NB4 (cell line): ENCODE measurements around the gene FHIT.

ENCODE experiments used
- DNase-seq: peaks from one replicate; pipeline ENCODE4 v3.0.0; 2010; ENCODE audit warnings: low read depth
- H3K4me3 ChIP-seq: one replicate; pipeline ENCODE4 v1.5.1; 2011; ENCODE audit warnings: mild to moderate bottlenecking, low read depth, low read length, moderate library complexity
- MYC ChIP-seq: IDR thresholded peaks from 2 replicates; pipeline ENCODE4 v1.6.1; 2011; ENCODE audit warnings: low read depth, low read length
- POLR2A ChIP-seq: IDR thresholded peaks from 2 replicates; pipeline ENCODE4 v1.6.1; 2011; ENCODE audit warnings: mild to moderate bottlenecking; ENCODE audit not compliant: insufficient read length; ENCODE audit errors: extremely low read depth
- TF ChIP-seq, protein P1 (sequence below): IDR thresholded peaks from one replicate; pipeline ENCODE4 v1.5.1; 2012; ENCODE audit warnings: low read depth, low read length
- TF ChIP-seq, protein P2 (sequence below): IDR thresholded peaks from 2 replicates; pipeline ENCODE4 v1.6.1; 2011; ENCODE audit warnings: low read depth, low read length

FHIT gene

DNA sequence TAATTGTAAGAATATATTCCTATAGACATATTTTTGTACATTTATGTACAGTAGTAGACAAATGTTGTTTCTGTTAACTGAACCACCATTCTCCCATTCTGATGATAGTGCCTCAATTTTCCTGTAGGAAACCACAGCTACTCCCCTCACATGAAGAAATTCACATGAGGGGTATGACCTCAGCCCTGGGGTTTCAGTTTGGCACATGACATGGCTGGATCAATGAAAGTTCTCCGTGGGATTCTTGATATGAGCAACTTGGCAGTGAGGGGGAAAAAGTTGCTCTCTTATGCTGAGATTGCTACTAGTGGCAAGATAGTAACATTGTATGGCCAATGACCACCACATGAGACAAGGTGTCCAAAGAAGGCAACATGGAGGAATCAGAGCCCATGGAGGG, 1111.1 kb downstream of the FHIT start:
- no peak overlapping the region for H3K4me3 ChIP-seq
- DNase-seq: no peak
- no peak for TF ChIP-seq MYC
- TF ChIP-seq, protein P1, sequence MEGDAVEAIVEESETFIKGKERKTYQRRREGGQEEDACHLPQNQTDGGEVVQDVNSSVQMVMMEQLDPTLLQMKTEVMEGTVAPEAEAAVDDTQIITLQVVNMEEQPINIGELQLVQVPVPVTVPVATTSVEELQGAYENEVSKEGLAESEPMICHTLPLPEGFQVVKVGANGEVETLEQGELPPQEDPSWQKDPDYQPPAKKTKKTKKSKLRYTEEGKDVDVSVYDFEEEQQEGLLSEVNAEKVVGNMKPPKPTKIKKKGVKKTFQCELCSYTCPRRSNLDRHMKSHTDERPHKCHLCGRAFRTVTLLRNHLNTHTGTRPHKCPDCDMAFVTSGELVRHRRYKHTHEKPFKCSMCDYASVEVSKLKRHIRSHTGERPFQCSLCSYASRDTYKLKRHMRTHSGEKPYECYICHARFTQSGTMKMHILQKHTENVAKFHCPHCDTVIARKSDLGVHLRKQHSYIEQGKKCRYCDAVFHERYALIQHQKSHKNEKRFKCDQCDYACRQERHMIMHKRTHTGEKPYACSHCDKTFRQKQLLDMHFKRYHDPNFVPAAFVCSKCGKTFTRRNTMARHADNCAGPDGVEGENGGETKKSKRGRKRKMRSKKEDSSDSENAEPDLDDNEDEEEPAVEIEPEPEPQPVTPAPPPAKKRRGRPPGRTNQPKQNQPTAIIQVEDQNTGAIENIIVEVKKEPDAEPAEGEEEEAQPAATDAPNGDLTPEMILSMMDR: no peak

DNA sequence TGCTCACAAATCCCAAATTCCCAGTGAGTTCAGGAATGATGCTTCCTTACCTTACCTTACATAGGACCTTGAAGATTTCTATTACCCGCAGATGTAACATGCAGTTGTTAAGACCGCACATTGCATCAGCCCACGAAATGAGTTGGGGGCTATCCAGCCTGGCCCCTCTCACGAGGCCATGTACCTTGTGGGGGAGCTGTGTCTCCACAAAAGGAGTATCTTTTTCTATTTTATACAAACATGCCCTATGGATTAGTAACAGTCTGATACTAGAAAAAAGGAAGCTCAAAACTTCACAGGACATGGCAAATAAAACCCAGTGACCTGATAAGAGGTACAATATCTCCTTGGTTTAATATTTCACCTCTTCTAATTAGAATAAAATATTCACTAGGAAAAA, 1114.7 kb downstream of the FHIT start:
- no peak overlapping the region for H3K4me3 ChIP-seq
- no peak for DNase-seq
- TF ChIP-seq, protein P1: no peak
- TF ChIP-seq POLR2A (no peak), MYC (no peak)
- TF ChIP-seq, protein P2, sequence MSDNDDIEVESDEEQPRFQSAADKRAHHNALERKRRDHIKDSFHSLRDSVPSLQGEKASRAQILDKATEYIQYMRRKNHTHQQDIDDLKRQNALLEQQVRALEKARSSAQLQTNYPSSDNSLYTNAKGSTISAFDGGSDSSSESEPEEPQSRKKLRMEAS: no peak

DNA sequence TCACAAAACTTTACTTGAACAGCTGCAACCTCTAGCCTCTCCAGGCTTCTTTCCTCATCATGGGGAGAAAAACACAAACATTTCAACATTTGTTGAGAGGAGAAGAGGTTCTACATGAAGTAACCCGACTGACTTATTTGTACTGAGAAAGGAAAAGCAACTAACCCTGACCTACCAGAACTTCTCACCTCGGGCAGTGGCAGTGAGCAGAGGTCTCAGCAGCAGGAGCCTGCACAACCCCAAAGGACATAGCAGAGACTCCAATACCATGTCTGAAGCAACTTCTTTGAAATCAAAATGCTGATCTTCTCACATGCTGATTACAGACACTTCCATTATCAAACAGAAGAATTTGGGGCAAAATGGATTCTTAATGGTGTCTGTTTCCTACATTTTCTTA, 1115.8 kb downstream of the FHIT start:
- DNase-seq: no peak
- no peak overlapping the region for H3K4me3 ChIP-seq
- TF ChIP-seq, protein P2: no peak
- TF ChIP-seq POLR2A: no peak
- TF ChIP-seq, protein P1: no peak

DNA sequence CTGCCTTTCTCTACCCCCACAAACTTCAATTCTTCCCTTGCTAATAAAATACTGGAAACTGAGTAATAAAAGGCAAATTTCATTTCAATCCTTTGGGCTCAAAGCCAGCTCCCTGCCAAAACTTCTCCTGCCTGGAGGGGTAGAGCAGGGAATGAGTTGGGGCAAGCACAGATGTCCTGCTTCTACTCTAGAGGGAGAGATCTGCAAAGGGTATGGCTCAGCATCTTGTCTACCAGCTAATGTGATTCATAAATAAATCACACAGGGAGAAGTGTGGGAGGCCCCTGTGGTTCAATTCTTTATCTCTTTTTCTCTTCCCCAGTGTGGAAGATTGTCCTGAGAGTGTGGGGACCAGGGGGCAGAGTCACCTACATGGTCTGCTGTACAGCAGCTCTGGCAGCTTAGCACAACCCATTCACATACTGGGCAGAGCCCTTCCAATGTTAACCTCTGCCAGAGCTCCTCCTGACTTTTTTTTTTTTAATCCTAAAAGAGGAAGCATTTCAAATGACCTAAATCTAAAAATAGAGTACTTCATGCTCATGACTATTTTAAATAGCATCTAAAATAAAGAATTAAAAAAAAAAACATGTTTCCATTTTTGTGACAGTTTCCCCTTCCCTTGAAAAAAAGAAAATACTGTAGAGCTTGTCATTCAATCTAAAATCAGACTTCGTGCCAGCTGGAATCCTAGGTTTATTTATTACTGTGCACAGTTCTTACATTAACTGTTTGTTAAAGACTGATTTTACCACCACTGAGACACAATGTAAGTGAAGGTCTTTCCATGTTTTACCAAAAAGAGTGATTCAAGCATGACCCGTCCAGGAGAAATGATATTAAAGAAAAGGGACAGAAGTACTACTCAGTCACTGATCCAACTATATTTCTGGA, 1117.7 kb downstream of the FHIT start:
- TF ChIP-seq, protein P1: no peak
- no peak for TF ChIP-seq MYC
- no peak for TF ChIP-seq POLR2A
- TF ChIP-seq, protein P2: no peak
- DNase-seq: no peak

DNA sequence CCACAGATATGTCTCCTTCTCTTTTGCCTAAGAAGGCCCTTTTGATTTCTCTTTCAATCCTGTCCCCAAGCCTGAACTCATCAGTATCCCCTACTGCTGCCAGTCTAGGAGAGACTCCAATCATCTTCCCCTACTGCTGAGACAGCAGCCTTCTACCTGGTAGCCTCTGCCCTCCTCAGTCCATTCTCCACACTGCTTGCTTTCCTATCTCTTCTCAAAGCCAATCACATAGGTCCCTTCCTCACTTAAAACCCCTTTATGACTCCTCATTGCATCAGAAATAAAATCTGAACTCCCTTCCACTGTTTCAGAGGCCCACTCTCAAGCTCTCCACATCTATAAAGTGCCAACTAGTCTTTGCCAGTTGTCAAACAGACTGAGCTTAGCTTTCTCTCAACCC, 1119.6 kb downstream of the FHIT start:
- no peak overlapping the region for H3K4me3 ChIP-seq
- TF ChIP-seq MYC: no peak
- no peak for TF ChIP-seq POLR2A
- TF ChIP-seq, protein P2: no peak
- TF ChIP-seq, protein P1: no peak
- no peak for DNase-seq

More for the DNA sequence above, 1117.7 kb downstream of the FHIT start:
- no peak overlapping the region for H3K4me3 ChIP-seq
